ENCODE measurements around the gene WLS.
A peak's percentile ranks its signal among the peaks of the same experiment; 100 is the strongest.

Gene WLS

GRCh38 chr1:68103884-68104554, 128.3 kb downstream of the WLS start:
- Histone ChIP-seq H3K4me1 (ENCODE audit: control insufficient read depth in 1 of 2, insufficient read depth in 2 of 2, low read length in 2 of 2) (no peaks in the 10 kb centered on the region), H3K36me3 (ENCODE audit: control insufficient read depth in 1 of 2, insufficient read depth in 2 of 2, low read length in 2 of 2) (peaks cover 0 to 7% of the 10 kb centered on the region in 2 donors), H3K27me3 (ENCODE audit: low read depth, low read length) (no peaks in the 10 kb centered on the region), H3K4me3 (ENCODE audit: low read depth in 1 of 2, low read length in 2 of 2) (no peak overlapping the region), H3K27ac (ENCODE audit: low read length) (no peak overlapping the region), H3K9me3 (ENCODE audit: control insufficient read depth in 1 of 2, low read length in 2 of 2) (no peaks in the 10 kb centered on the region)

GRCh38 chr1:68103011-68103545, 129.2 kb downstream of the WLS start:
- Histone ChIP-seq H3K36me3 (ENCODE audit: control insufficient read depth in 1 of 2, insufficient read depth in 2 of 2, low read length in 2 of 2) (peaks cover 0 to 10% of the 10 kb centered on the region in 2 donors), H3K4me1 (ENCODE audit: control insufficient read depth in 1 of 2, insufficient read depth in 2 of 2, low read length in 2 of 2) (no peaks in the 10 kb centered on the region), H3K27me3 (ENCODE audit: low read depth, low read length) (no peaks in the 10 kb centered on the region), H3K27ac (ENCODE audit: low read length) (no peak overlapping the region), H3K4me3 (ENCODE audit: low read depth in 1 of 2, low read length in 2 of 2) (no peak overlapping the region), H3K9me3 (ENCODE audit: control insufficient read depth in 1 of 2, low read length in 2 of 2) (no peaks in the 10 kb centered on the region)

GRCh38 chr1:68101829-68102228, 130.5 kb downstream of the WLS start:
- peaks cover 0 to 10% of the 10 kb centered on the region in 2 donors for H3K36me3 ChIP-seq (ENCODE audit: control insufficient read depth in 1 of 2, insufficient read depth in 2 of 2, low read length in 2 of 2)
- H3K27me3 ChIP-seq (ENCODE audit: low read depth, low read length): no peaks in the 10 kb centered on the region
- H3K4me3 ChIP-seq (ENCODE audit: low read depth in 1 of 2, low read length in 2 of 2): no peak overlapping the region
- H3K4me1 ChIP-seq (ENCODE audit: control insufficient read depth in 1 of 2, insufficient read depth in 2 of 2, low read length in 2 of 2): no peaks in the 10 kb centered on the region
- H3K27ac ChIP-seq (ENCODE audit: low read length): peak overlapping the region; percentile 30
- no peaks in the 10 kb centered on the region for H3K9me3 ChIP-seq (ENCODE audit: control insufficient read depth in 1 of 2, low read length in 2 of 2)

GRCh38 chr1:68100571-68100970, 131.8 kb downstream of the WLS start:
- Histone ChIP-seq H3K9me3 (ENCODE audit: control insufficient read depth in 1 of 2, low read length in 2 of 2) (no peaks in the 10 kb centered on the region), H3K27me3 (ENCODE audit: low read depth, low read length) (no peaks in the 10 kb centered on the region), H3K4me1 (ENCODE audit: control insufficient read depth in 1 of 2, insufficient read depth in 2 of 2, low read length in 2 of 2) (no peaks in the 10 kb centered on the region), H3K4me3 (ENCODE audit: low read depth in 1 of 2, low read length in 2 of 2) (no peak overlapping the region), H3K27ac (ENCODE audit: low read length) (no peak overlapping the region), H3K36me3 (ENCODE audit: control insufficient read depth in 1 of 2, insufficient read depth in 2 of 2, low read length in 2 of 2) (peaks cover 0 to 3% of the 10 kb centered on the region in 2 donors)

- Histone ChIP-seq H3K36me3 (ENCODE audit: control insufficient read depth in 1 of 2, insufficient read depth in 2 of 2, low read length in 2 of 2) (peaks cover 0 to 3% of the 10 kb centered on the region in 2 donors), H3K4me3 (ENCODE audit: low read depth in 1 of 2, low read length in 2 of 2) (no peak overlapping the region), H3K27ac (ENCODE audit: low read length) (no peak overlapping the region), H3K4me1 (ENCODE audit: control insufficient read depth in 1 of 2, insufficient read depth in 2 of 2, low read length in 2 of 2) (no peaks in the 10 kb centered on the region), H3K27me3 (ENCODE audit: low read depth, low read length) (no peaks in the 10 kb centered on the region), H3K9me3 (ENCODE audit: control insufficient read depth in 1 of 2, low read length in 2 of 2) (no peaks in the 10 kb centered on the region)
These were observed 138.6 kb downstream of the WLS start for GRCh38 chr1:68093737-68094136.

- H3K4me3 ChIP-seq (ENCODE audit: low read depth in 1 of 2, low read length in 2 of 2): no peak overlapping the region
- no peaks in the 10 kb centered on the region for H3K36me3 ChIP-seq (ENCODE audit: control insufficient read depth in 1 of 2, insufficient read depth in 2 of 2, low read length in 2 of 2)
- no peaks in the 10 kb centered on the region for H3K27me3 ChIP-seq (ENCODE audit: low read depth, low read length)
- H3K9me3 ChIP-seq (ENCODE audit: control insufficient read depth in 1 of 2, low read length in 2 of 2): no peaks in the 10 kb centered on the region
- H3K27ac ChIP-seq (ENCODE audit: low read length): no peak overlapping the region
- no peaks in the 10 kb centered on the region for H3K4me1 ChIP-seq (ENCODE audit: control insufficient read depth in 1 of 2, insufficient read depth in 2 of 2, low read length in 2 of 2)
These were observed 145.1 kb downstream of the WLS start for GRCh38 chr1:68087184-68087583.

- Histone ChIP-seq H3K4me1 (ENCODE audit: control insufficient read depth in 1 of 2, insufficient read depth in 2 of 2, low read length in 2 of 2) (no peaks in the 10 kb centered on the region), H3K4me3 (ENCODE audit: low read depth in 1 of 2, low read length in 2 of 2) (no peak overlapping the region), H3K27ac (ENCODE audit: low read length) (no peak overlapping the region)
These were observed 146.6 kb downstream of the WLS start for GRCh38 chr1:68085752-68086151.

GRCh38 chr1:68083686-68084085, 148.6 kb downstream of the WLS start:
- H3K27ac ChIP-seq (ENCODE audit: low read length): no peak overlapping the region
- H3K36me3 ChIP-seq (ENCODE audit: control insufficient read depth in 1 of 2, insufficient read depth in 2 of 2, low read length in 2 of 2): no peaks in the 10 kb centered on the region
- H3K9me3 ChIP-seq (ENCODE audit: control insufficient read depth in 1 of 2, low read length in 2 of 2): no peaks in the 10 kb centered on the region
- no peaks in the 10 kb centered on the region for H3K27me3 ChIP-seq (ENCODE audit: low read depth, low read length)
- no peak overlapping the region for H3K4me3 ChIP-seq (ENCODE audit: low read depth in 1 of 2, low read length in 2 of 2)
- H3K4me1 ChIP-seq (ENCODE audit: control insufficient read depth in 1 of 2, insufficient read depth in 2 of 2, low read length in 2 of 2): no peaks in the 10 kb centered on the region

More at GRCh38 chr1:68085752-68086151, 146.6 kb downstream of the WLS start:
- H3K9me3 ChIP-seq (ENCODE audit: control insufficient read depth in 1 of 2, low read length in 2 of 2): no peaks in the 10 kb centered on the region
- no peaks in the 10 kb centered on the region for H3K36me3 ChIP-seq (ENCODE audit: control insufficient read depth in 1 of 2, insufficient read depth in 2 of 2, low read length in 2 of 2)
- no peaks in the 10 kb centered on the region for H3K27me3 ChIP-seq (ENCODE audit: low read depth, low read length)

- H3K27me3 ChIP-seq (ENCODE audit: low read depth, low read length): no peaks in the 10 kb centered on the region
- no peaks in the 10 kb centered on the region for H3K36me3 ChIP-seq (ENCODE audit: control insufficient read depth in 1 of 2, insufficient read depth in 2 of 2, low read length in 2 of 2)
- H3K4me1 ChIP-seq (ENCODE audit: control insufficient read depth in 1 of 2, insufficient read depth in 2 of 2, low read length in 2 of 2): no peaks in the 10 kb centered on the region
- no peak overlapping the region for H3K4me3 ChIP-seq (ENCODE audit: low read depth in 1 of 2, low read length in 2 of 2)
- H3K27ac ChIP-seq (ENCODE audit: low read length): no peak overlapping the region
- no peaks in the 10 kb centered on the region for H3K9me3 ChIP-seq (ENCODE audit: control insufficient read depth in 1 of 2, low read length in 2 of 2)
These were observed 150.5 kb downstream of the WLS start for GRCh38 chr1:68081775-68082283.

- H3K4me1 ChIP-seq (ENCODE audit: control insufficient read depth in 1 of 2, insufficient read depth in 2 of 2, low read length in 2 of 2): no peaks in the 10 kb centered on the region
- no peaks in the 10 kb centered on the region for H3K27me3 ChIP-seq (ENCODE audit: low read depth, low read length)
- no peak overlapping the region for H3K4me3 ChIP-seq (ENCODE audit: low read depth in 1 of 2, low read length in 2 of 2)
- H3K27ac ChIP-seq (ENCODE audit: low read length): no peak overlapping the region
- H3K9me3 ChIP-seq (ENCODE audit: control insufficient read depth in 1 of 2, low read length in 2 of 2): no peaks in the 10 kb centered on the region
- H3K36me3 ChIP-seq (ENCODE audit: control insufficient read depth in 1 of 2, insufficient read depth in 2 of 2, low read length in 2 of 2): no peaks in the 10 kb centered on the region
These were observed 153.7 kb downstream of the WLS start for GRCh38 chr1:68078647-68079046.

Data from muscle layer of duodenum (tissue), 2 donors.